Measurements from ENCODE around the gene SH3PXD2A. TPM values are rescaled to one million over a fixed set of nuclear protein-coding genes. Genes with fewer than 3 reads are reported as not detected.

Gene SH3PXD2A
- total and polyA plus RNA-seq, 10 of the 15 experiments (the other 5 are each of a cell fraction or from before 2014, with no cell fraction given), result 0.63 to 14.0 (median 4.4) TPM

DNA sequence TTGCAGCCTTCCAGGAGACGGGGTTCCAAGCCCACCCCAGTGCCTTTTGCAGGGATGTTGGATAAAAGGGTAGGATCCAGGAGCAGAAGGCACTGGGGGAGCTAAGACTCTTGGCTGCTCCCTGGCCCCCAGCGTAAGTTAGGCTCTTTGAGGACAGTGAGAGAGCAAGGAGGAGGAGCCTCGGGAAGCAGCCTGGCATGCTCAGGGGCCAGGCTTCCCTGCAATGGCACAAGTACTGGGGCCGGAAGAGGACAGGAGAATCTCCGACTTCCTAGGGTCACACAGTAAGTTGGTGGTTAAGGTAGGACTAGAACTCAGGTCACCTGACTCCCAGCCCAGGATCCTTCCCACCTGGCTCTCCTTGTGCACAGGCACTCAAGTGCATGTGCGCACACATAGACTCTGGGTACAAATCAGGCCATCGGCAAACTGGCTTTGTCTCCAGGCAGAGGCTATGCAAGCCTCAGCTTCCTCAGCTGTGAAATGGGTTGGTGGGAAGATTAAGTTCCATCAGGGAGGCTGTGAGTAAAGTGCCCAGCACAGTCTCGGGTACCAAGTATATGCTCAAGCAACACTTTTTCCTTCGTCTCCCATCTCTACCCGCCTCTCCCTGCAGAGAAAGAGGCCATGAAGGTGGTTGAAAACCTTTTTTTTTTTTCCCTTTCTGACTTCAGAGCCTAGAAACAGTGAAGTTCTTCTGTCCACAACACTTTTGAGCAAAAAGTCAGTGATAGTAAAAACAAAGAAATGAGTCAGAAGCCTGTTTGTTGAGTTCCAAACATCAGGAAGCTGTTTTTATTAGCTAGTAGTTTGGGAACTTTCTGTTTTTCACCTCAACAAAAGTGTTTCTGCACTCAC lies 282.8 kb downstream of the SH3PXD2A start (continued):
- TF ChIP-seq E4F1 (IDR thresholded peaks at IDR 0.05; ENCODE audit: borderline replicate concordance, partially characterized antibody) (no peak), FOXM1 (IDR thresholded peaks at IDR 0.05; ENCODE audit: low read depth, low read length) (no peak)

GRCh38 chr10:103571656-103571975 lies 283.8 kb downstream of the SH3PXD2A start:
- SMC1A ChIA-PET (ENCODE audit: uncharacterized antibody, unreplicated experiment), result no interaction called here

More at GRCh38 chr10:103571656-103571975, 283.8 kb downstream of the SH3PXD2A start:
- ChIA-PET RAD21 (ENCODE audit: unreplicated experiment) (no interaction called here), CTCF (no interaction called here), POLR2A (no interaction called here)
- intact Hi-C loops (cut with micrococcal nuclease; ENCODE audit: unreplicated experiment) (no loop called here), in situ Hi-C loops (cut with MboI) (no loop called here)
- Histone ChIP-seq H3K27me3 (replicated peaks in 1 of 2; ENCODE audit: control insufficient read depth in 2 of 2, insufficient read depth in 2 of 2, low read length in 1 of 2) (no peaks in the 10 kb centered on the region; a peak in 3 of 4 replicates), H2AFZ (ENCODE audit: control insufficient read depth, low read depth, low read length) (no peak overlapping the region), H3K4me3 (no peak overlapping the region), H3K36me3 (ENCODE audit: control insufficient read depth in 2 of 2, insufficient read depth in 2 of 2, low read length in 1 of 2) (no peaks in the 10 kb centered on the region), H4K20me1 (ENCODE audit: control insufficient read depth, insufficient read depth) (no peaks in the 10 kb centered on the region), H3K9ac (ENCODE audit: control insufficient read depth, insufficient read depth, low read length) (no peak overlapping the region), H3K27ac (ENCODE audit: control insufficient read depth, insufficient read depth) (no peak overlapping the region), H3K79me2 (ENCODE audit: control insufficient read depth, insufficient read depth, low read length) (no peaks in the 10 kb centered on the region), H3K4me2 (ENCODE audit: control insufficient read depth, insufficient read depth) (no peak overlapping the region), H3K4me1 (ENCODE audit: control insufficient read depth, insufficient read depth, low read length) (no peaks in the 10 kb centered on the region), H3K9me3 (replicated peaks; ENCODE audit: control insufficient read depth, insufficient read depth, low read length) (no peaks in the 10 kb centered on the region)
- 40% methylated on average over 13 of the region's 18 CpGs for WGBS (ENCODE audit: insufficient coverage, insufficient replicate concordance, low lambda C conversion rate, missing lambda C conversion rate)
- no peak for ATAC-seq
- no peak for TF ChIP-seq MEF2B (IDR thresholded peaks at IDR 0.05; ENCODE audit: partially characterized antibody, poor library complexity, severe bottlenecking)
- TF ChIP-seq, protein P1, sequence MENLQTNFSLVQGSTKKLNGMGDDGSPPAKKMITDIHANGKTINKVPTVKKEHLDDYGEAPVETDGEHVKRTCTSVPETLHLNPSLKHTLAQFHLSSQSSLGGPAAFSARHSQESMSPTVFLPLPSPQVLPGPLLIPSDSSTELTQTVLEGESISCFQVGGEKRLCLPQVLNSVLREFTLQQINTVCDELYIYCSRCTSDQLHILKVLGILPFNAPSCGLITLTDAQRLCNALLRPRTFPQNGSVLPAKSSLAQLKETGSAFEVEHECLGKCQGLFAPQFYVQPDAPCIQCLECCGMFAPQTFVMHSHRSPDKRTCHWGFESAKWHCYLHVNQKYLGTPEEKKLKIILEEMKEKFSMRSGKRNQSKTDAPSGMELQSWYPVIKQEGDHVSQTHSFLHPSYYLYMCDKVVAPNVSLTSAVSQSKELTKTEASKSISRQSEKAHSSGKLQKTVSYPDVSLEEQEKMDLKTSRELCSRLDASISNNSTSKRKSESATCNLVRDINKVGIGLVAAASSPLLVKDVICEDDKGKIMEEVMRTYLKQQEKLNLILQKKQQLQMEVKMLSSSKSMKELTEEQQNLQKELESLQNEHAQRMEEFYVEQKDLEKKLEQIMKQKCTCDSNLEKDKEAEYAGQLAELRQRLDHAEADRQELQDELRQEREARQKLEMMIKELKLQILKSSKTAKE (IDR thresholded peaks at IDR 0.05; ENCODE audit: low read depth, poor library complexity, severe bottlenecking), result no peak
- TF ChIP-seq KDM1A (IDR thresholded peaks at IDR 0.05; ENCODE audit: borderline replicate concordance), result no peak
- no peak for TF ChIP-seq FOS (IDR thresholded peaks at IDR 0.05; ENCODE audit: borderline replicate concordance, extremely low read depth, insufficient read length)
- TF ChIP-seq SUZ12 (IDR thresholded peaks at IDR 0.05; ENCODE audit: unreplicated experiment), result no peak
- TF ChIP-seq RAD51 (IDR thresholded peaks at IDR 0.05), result no peak
- no peak for FAIRE-seq
- no TSS peak for BruUV-seq (replicated peaks)
- no peak for DNase-seq (ENCODE audit: low read depth, low spot score)

Measured in GM12878 (cell line).